AG09319 (cell line): Measurements from ENCODE around the gene GJA9.

Experiments
- DNase-seq: peaks from one replicate; pipeline ENCODE4 v3.0.0-alpha.2; 2010; ENCODE audit warnings: low read depth; ENCODE audit errors: extremely low read depth
- TF ChIP-seq, protein P1 (sequence below): IDR thresholded peaks from 2 replicates; pipeline ENCODE4 v1.5.1; 2011; ENCODE audit warnings: low read depth, mild to moderate bottlenecking, inconsistent platforms, low read length, moderate library complexity

The GJA9 gene

DNA sequence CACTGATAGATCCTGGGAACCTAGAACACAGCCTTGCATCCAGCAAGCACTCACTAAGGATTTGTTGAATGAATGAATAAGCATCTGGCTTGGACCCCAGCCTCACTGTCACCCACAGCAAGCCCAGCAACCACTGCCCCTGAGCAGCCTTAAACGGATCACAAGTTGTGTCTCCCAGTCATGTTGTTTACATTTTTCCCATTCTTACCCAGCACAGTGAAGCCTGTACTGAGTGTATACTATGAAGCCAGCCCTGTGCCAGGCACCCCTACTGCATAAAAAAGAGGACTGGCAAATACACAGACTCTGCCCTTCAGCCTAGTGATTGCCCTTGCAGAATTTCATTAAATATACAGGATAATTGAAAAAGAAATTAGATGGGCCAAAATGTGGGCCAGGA, 52.0 kb downstream of the GJA9 start:
- TF ChIP-seq, protein P1, sequence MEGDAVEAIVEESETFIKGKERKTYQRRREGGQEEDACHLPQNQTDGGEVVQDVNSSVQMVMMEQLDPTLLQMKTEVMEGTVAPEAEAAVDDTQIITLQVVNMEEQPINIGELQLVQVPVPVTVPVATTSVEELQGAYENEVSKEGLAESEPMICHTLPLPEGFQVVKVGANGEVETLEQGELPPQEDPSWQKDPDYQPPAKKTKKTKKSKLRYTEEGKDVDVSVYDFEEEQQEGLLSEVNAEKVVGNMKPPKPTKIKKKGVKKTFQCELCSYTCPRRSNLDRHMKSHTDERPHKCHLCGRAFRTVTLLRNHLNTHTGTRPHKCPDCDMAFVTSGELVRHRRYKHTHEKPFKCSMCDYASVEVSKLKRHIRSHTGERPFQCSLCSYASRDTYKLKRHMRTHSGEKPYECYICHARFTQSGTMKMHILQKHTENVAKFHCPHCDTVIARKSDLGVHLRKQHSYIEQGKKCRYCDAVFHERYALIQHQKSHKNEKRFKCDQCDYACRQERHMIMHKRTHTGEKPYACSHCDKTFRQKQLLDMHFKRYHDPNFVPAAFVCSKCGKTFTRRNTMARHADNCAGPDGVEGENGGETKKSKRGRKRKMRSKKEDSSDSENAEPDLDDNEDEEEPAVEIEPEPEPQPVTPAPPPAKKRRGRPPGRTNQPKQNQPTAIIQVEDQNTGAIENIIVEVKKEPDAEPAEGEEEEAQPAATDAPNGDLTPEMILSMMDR, result no peak
- no peak for DNase-seq

DNA sequence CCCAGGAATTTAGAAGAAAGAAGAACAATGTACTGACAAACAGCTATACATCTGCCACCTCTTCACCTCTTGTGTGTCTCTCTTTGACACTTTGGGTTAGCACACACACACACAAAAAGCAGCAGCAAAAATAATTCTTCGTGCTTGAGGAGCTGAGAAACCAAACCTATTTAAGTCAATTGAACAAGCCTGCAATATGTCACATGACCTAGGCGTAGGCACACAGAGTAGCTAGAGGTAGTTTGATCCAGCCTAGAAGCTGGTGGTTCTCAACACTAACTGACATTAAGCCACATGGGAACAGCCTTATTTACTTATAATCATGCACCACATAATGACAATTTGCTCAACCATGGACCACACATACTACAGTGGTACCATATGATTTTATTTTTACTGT, 54.1 kb downstream of the GJA9 start:
- TF ChIP-seq, protein P1, result no peak
- no peak for DNase-seq

DNA sequence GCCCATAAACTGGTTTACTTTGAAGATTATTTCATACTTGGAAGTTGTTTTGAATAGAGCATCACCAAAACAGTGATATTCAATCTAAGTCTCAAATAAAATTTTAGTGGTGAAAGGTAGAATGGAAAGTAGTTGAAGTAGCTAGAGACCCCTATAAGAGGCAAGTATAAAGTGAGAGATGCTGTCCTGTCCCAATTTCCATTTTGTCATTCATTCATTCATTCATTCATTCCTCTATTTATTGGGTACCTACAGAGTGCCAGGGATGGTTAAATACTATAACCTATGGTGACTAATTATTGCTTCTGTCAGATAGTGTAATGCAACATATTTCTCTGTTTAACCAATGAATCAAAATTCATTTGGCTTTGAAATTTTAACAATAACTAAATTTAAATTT, 54.5 kb downstream of the GJA9 start:
- TF ChIP-seq, protein P1, result no peak
- no peak for DNase-seq

DNA sequence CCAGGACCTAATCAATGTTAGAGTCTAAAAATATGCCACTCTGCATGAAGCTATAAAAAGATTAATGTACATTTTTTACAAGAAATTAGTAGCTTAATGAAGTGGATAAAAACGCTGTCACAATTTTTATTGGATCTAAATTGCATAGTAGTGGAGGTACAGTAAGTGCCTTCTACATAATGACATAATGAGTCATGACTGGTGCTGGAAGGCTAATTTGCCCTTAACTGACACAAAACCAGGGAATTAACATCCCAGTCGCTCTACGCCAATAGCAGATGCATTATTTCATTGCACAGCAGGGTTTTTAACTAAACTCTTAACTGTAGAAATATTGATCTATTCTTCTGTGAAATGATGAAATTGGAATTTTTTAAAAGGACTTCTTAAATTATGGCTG, 55.1 kb downstream of the GJA9 start:
- no peak for DNase-seq
- TF ChIP-seq, protein P1, result no peak
